GM23338 (cell line): Measurements from ENCODE around the gene FLT3. TPM values are rescaled to one million over a fixed set of nuclear protein-coding genes. Genes with fewer than 3 reads are reported as not detected.

Experiments
- ATAC-seq: fragments of 200-7000 bp; cut with Tn5 transposase; 3 replicates; pipeline ENCODE4 v1.9.1; 2020
- DNase-seq: peaks from one replicate; pipeline ENCODE4 v3.0.0-alpha.2; 2015; ENCODE audit warnings: low spot score
- H2AFZ ChIP-seq: fragments of 200-600 bp; sonication (generic); 2 replicates; pipeline ENCODE4 v1.8.0; 2016; ENCODE audit warnings: antibody characterized with exemption, mild to moderate bottlenecking, moderate library complexity
- H3F3A ChIP-seq: fragments of 200-600 bp; sonication (generic); replicated peaks from 2 replicates; pipeline ENCODE4 v1.8.0; 2017; ENCODE audit warnings: antibody characterized with exemption, mixed run types, low read depth
- H3K27ac ChIP-seq: fragments of 200-600 bp; sonication (generic); 2 replicates; pipeline ENCODE4 v1.6.1; 2016; ENCODE audit warnings: low read depth
- H3K27me3 ChIP-seq: fragments of 200-600 bp; sonication (generic); 2 replicates; pipeline ENCODE4 v1.8.0; 2016; ENCODE audit warnings: mild to moderate bottlenecking, mixed run types, moderate library complexity; ENCODE audit not compliant: insufficient read depth
- H3K36me3 ChIP-seq: fragments of 200-600 bp; sonication (generic); 2 replicates; pipeline ENCODE4 v1.8.0; 2016; ENCODE audit warnings: mild to moderate bottlenecking; ENCODE audit not compliant: insufficient read depth
- H3K4me1 ChIP-seq: fragments of 200-600 bp; sonication (generic); 2 replicates; pipeline ENCODE4 v1.8.0; 2016; ENCODE audit warnings: mild to moderate bottlenecking, moderate library complexity; ENCODE audit not compliant: insufficient read depth
- H3K4me2 ChIP-seq: fragments of 200-600 bp; sonication (generic); 2 replicates; pipeline ENCODE4 v1.7.1; 2017; ENCODE audit warnings: mixed run types
- H3K4me3 ChIP-seq: fragments of 200-600 bp; sonication (generic); 2 replicates; pipeline ENCODE4 v1.6.1; 2016; ENCODE audit warnings: mixed run types
- H3K79me2 ChIP-seq: fragments of 200-600 bp; sonication (generic); replicated peaks from 2 replicates; pipeline ENCODE4 v1.8.0; 2017; ENCODE audit warnings: mild to moderate bottlenecking; ENCODE audit not compliant: insufficient read depth
- H3K9me2 ChIP-seq: fragments of 200-600 bp; sonication (generic); 2 replicates; pipeline ENCODE4 v1.8.0; 2017; ENCODE audit not compliant: insufficient read depth
- H4K20me1 ChIP-seq: fragments of 200-600 bp; sonication (generic); replicated peaks from 2 replicates; pipeline ENCODE4 v1.8.0; 2017; ENCODE audit warnings: mild to moderate bottlenecking; ENCODE audit not compliant: insufficient read depth
- H3K27ac Mint-ChIP-seq: 2 replicates; pipeline ENCODE4 v1.8.0; 2020; ENCODE audit warnings: inconsistent platforms, mild to moderate bottlenecking, moderate library complexity, mixed read lengths
- H3K27me3 Mint-ChIP-seq: 3 replicates; pipeline ENCODE4 v1.8.0; 2022; ENCODE audit warnings: low read depth, mild to moderate bottlenecking, moderate library complexity, mixed read lengths, inconsistent platforms; ENCODE audit not compliant: insufficient read depth, poor library complexity
- H3K36me3 Mint-ChIP-seq: 3 replicates; pipeline ENCODE4 v1.8.0; 2021; ENCODE audit warnings: low read depth, mild to moderate bottlenecking, inconsistent platforms, moderate library complexity, mixed read lengths
- H3K4me1 Mint-ChIP-seq: 3 replicates; pipeline ENCODE4 v1.8.0; 2020; ENCODE audit warnings: mild to moderate bottlenecking, inconsistent platforms, mixed read lengths
- H3K4me3 Mint-ChIP-seq: 3 replicates; pipeline ENCODE4 v1.8.0; 2021; ENCODE audit warnings: moderate library complexity, mild to moderate bottlenecking, inconsistent platforms, mixed read lengths
- H3K9me3 Mint-ChIP-seq: 3 replicates; pipeline ENCODE4 v1.8.0; 2020; ENCODE audit warnings: moderate library complexity, mild to moderate bottlenecking, inconsistent platforms, mixed read lengths
- CREB1 ChIP-seq: fragments of 250-450 bp; sonication (Bioruptor Pico); IDR thresholded peaks from 2 replicates; pipeline ENCODE4 v1.5.0; 2020; ENCODE audit warnings: low read depth, mild to moderate bottlenecking, moderate library complexity
- EZH2 ChIP-seq: fragments of 200-600 bp; sonication (generic); IDR thresholded peaks from one replicate; pipeline ENCODE4 v1.8.0; 2017; ENCODE audit warnings: antibody characterized with exemption, mild to moderate bottlenecking, low read depth; ENCODE audit not compliant: unreplicated experiment
- EZH2phosphoT487 ChIP-seq: fragments of 200-600 bp; sonication (generic); IDR thresholded peaks from one replicate; pipeline ENCODE4 v1.8.1; 2018; ENCODE audit warnings: antibody characterized with exemption; ENCODE audit not compliant: unreplicated experiment
- JUNB ChIP-seq: IDR thresholded peaks from one replicate; pipeline ENCODE4 v1.6.1; 2016; ENCODE audit warnings: antibody characterized with exemption; ENCODE audit not compliant: unreplicated experiment
- NANOG ChIP-seq: IDR thresholded peaks from 2 replicates; pipeline ENCODE4 v1.6.1; 2016; ENCODE audit warnings: antibody characterized with exemption, borderline replicate concordance
- POLR2AphosphoS5 ChIP-seq: IDR thresholded peaks from 2 replicates; pipeline ENCODE4 v1.6.1; 2016; ENCODE audit warnings: antibody characterized with exemption, low read depth
- STAT1 ChIP-seq: IDR thresholded peaks from one replicate; pipeline ENCODE4 v1.6.1; 2016; ENCODE audit warnings: antibody characterized with exemption; ENCODE audit not compliant: unreplicated experiment
- ZNF114 ChIP-seq: fragments of 250-450 bp; sonication (Bioruptor Pico); IDR thresholded peaks from 2 replicates; pipeline ENCODE4 v1.5.0; 2020; ENCODE audit warnings: mild to moderate bottlenecking, moderate library complexity
- ZNF331 ChIP-seq: fragments of 250-450 bp; sonication (Bioruptor Pico); IDR thresholded peaks from 2 replicates; pipeline ENCODE4 v1.5.0; 2020; ENCODE audit warnings: low read depth, mild to moderate bottlenecking, moderate library complexity
- polyA plus RNA-seq: library from polyadenylated mRNA; unstranded; fragments of >200 nt; fragmentation: Nextera tagmentation; extraction: Ambion mirVana; gene quantifications from 2 replicates; pipeline ENCODE4 v1.2.1, GENCODE V29; 2016
- total RNA-seq: library from RNA; depleted of rRNA; stranded (reverse); fragments of >200 nt; shearing (Covaris generic); gene quantifications from 2 replicates; pipeline ENCODE4 v1.2.3, GENCODE V29; 2014
- TF ChIP-seq, protein P1 (sequence below): IDR thresholded peaks from 2 replicates; pipeline ENCODE4 v1.6.1; 2016; ENCODE audit warnings: antibody characterized with exemption
- TF ChIP-seq, protein P2 (sequence below): fragments of 250-450 bp; sonication (Bioruptor Pico); IDR thresholded peaks from 2 replicates; pipeline ENCODE4 v1.5.0; 2020; ENCODE audit warnings: mild to moderate bottlenecking, moderate library complexity
- TF ChIP-seq, protein P3 (sequence below): IDR thresholded peaks from one replicate; pipeline ENCODE4 v1.6.1; 2018; ENCODE audit warnings: antibody characterized with exemption; ENCODE audit not compliant: unreplicated experiment
- TF ChIP-seq, protein P4 (sequence below), 2 experiments: fragments of 200-600 bp in 1 of 2; sonication (generic) in 1 of 2; conservative IDR thresholded peaks; 2 replicates each; pipeline versions ENCODE4 v1.5.1 to v1.6.1; 2016 to 2017; ENCODE audit warnings: antibody characterized with exemption in 2 of 2, low read depth in 2 of 2, mild to moderate bottlenecking in 2 of 2, moderate library complexity in 1 of 2

FLT3 gene
- total and polyA plus RNA-seq, 2 experiments from 2014 or later, result 0.17 to 0.44 TPM

- Histone ChIP-seq H4K20me1 (no peaks in the 10 kb centered on the region), H3K9me2 (no peaks in the 10 kb centered on the region), H3K36me3 (no peaks in the 10 kb centered on the region), H3K79me2 (no peaks in the 10 kb centered on the region), H3K4me1 (peaks cover 21% of the 10 kb centered on the region), H3K27ac (no peak overlapping the region), H3K27me3 (no peaks in the 10 kb centered on the region), H3K4me3 (no peak overlapping the region), H3F3A (no peaks in the 10 kb centered on the region), H3K4me2 (no peak overlapping the region), H2AFZ (no peak overlapping the region)
- Mint-ChIP-seq H3K9me3 (no peaks in the 10 kb centered on the region), H3K4me3 (no peak overlapping the region), H3K27me3 (peaks cover 5% of the 10 kb centered on the region), H3K27ac (no peak overlapping the region), H3K4me1 (peaks cover 21% of the 10 kb centered on the region), H3K36me3 (no peaks in the 10 kb centered on the region)
- ATAC-seq (no peak), DNase-seq (no peak)
- TF ChIP-seq, protein P1, sequence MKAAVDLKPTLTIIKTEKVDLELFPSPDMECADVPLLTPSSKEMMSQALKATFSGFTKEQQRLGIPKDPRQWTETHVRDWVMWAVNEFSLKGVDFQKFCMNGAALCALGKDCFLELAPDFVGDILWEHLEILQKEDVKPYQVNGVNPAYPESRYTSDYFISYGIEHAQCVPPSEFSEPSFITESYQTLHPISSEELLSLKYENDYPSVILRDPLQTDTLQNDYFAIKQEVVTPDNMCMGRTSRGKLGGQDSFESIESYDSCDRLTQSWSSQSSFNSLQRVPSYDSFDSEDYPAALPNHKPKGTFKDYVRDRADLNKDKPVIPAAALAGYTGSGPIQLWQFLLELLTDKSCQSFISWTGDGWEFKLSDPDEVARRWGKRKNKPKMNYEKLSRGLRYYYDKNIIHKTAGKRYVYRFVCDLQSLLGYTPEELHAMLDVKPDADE, result no peak
- TF ChIP-seq EZH2 (no peak), CREB1 (CRISPR knock-in tag) (no peak), STAT1 (no peak), ZNF331 (CRISPR knock-in tag) (no peak), EZH2phosphoT487 (no peak), NANOG (no peak), POLR2AphosphoS5 (no peak), ZNF114 (CRISPR knock-in tag) (no peak), JUNB (no peak)
- TF ChIP-seq, protein P2, sequence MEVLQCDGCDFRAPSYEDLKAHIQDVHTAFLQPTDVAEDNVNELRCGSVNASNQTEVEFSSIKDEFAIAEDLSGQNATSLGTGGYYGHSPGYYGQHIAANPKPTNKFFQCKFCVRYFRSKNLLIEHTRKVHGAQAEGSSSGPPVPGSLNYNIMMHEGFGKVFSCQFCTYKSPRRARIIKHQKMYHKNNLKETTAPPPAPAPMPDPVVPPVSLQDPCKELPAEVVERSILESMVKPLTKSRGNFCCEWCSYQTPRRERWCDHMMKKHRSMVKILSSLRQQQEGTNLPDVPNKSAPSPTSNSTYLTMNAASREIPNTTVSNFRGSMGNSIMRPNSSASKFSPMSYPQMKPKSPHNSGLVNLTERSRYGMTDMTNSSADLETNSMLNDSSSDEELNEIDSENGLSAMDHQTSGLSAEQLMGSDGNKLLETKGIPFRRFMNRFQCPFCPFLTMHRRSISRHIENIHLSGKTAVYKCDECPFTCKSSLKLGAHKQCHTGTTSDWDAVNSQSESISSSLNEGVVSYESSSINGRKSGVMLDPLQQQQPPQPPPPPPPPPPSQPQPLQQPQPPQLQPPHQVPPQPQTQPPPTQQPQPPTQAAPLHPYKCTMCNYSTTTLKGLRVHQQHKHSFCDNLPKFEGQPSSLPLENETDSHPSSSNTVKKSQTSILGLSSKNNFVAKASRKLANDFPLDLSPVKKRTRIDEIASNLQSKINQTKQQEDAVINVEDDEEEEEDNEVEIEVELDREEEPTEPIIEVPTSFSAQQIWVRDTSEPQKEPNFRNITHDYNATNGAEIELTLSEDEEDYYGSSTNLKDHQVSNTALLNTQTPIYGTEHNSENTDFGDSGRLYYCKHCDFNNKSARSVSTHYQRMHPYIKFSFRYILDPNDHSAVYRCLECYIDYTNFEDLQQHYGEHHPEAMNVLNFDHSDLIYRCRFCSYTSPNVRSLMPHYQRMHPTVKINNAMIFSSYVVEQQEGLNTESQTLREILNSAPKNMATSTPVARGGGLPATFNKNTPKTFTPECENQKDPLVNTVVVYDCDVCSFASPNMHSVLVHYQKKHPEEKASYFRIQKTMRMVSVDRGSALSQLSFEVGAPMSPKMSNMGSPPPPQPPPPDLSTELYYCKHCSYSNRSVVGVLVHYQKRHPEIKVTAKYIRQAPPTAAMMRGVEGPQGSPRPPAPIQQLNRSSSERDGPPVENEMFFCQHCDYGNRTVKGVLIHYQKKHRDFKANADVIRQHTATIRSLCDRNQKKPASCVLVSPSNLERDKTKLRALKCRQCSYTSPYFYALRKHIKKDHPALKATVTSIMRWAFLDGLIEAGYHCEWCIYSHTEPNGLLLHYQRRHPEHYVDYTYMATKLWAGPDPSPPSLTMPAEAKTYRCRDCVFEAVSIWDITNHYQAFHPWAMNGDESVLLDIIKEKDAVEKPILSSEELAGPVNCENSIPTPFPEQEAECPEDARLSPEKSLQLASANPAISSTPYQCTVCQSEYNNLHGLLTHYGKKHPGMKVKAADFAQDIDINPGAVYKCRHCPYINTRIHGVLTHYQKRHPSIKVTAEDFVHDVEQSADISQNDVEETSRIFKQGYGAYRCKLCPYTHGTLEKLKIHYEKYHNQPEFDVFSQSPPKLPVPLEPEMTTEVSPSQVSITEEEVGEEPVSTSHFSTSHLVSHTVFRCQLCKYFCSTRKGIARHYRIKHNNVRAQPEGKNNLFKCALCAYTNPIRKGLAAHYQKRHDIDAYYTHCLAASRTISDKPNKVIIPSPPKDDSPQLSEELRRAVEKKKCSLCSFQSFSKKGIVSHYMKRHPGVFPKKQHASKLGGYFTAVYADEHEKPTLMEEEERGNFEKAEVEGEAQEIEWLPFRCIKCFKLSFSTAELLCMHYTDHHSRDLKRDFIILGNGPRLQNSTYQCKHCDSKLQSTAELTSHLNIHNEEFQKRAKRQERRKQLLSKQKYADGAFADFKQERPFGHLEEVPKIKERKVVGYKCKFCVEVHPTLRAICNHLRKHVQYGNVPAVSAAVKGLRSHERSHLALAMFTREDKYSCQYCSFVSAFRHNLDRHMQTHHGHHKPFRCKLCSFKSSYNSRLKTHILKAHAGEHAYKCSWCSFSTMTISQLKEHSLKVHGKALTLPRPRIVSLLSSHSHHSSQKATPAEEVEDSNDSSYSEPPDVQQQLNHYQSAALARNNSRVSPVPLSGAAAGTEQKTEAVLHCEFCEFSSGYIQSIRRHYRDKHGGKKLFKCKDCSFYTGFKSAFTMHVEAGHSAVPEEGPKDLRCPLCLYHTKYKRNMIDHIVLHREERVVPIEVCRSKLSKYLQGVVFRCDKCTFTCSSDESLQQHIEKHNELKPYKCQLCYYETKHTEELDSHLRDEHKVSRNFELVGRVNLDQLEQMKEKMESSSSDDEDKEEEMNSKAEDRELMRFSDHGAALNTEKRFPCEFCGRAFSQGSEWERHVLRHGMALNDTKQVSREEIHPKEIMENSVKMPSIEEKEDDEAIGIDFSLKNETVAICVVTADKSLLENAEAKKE (CRISPR knock-in tag), result no peak
- TF ChIP-seq, protein P3, sequence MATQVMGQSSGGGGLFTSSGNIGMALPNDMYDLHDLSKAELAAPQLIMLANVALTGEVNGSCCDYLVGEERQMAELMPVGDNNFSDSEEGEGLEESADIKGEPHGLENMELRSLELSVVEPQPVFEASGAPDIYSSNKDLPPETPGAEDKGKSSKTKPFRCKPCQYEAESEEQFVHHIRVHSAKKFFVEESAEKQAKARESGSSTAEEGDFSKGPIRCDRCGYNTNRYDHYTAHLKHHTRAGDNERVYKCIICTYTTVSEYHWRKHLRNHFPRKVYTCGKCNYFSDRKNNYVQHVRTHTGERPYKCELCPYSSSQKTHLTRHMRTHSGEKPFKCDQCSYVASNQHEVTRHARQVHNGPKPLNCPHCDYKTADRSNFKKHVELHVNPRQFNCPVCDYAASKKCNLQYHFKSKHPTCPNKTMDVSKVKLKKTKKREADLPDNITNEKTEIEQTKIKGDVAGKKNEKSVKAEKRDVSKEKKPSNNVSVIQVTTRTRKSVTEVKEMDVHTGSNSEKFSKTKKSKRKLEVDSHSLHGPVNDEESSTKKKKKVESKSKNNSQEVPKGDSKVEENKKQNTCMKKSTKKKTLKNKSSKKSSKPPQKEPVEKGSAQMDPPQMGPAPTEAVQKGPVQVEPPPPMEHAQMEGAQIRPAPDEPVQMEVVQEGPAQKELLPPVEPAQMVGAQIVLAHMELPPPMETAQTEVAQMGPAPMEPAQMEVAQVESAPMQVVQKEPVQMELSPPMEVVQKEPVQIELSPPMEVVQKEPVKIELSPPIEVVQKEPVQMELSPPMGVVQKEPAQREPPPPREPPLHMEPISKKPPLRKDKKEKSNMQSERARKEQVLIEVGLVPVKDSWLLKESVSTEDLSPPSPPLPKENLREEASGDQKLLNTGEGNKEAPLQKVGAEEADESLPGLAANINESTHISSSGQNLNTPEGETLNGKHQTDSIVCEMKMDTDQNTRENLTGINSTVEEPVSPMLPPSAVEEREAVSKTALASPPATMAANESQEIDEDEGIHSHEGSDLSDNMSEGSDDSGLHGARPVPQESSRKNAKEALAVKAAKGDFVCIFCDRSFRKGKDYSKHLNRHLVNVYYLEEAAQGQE, result no peak
- TF ChIP-seq, protein P4, sequence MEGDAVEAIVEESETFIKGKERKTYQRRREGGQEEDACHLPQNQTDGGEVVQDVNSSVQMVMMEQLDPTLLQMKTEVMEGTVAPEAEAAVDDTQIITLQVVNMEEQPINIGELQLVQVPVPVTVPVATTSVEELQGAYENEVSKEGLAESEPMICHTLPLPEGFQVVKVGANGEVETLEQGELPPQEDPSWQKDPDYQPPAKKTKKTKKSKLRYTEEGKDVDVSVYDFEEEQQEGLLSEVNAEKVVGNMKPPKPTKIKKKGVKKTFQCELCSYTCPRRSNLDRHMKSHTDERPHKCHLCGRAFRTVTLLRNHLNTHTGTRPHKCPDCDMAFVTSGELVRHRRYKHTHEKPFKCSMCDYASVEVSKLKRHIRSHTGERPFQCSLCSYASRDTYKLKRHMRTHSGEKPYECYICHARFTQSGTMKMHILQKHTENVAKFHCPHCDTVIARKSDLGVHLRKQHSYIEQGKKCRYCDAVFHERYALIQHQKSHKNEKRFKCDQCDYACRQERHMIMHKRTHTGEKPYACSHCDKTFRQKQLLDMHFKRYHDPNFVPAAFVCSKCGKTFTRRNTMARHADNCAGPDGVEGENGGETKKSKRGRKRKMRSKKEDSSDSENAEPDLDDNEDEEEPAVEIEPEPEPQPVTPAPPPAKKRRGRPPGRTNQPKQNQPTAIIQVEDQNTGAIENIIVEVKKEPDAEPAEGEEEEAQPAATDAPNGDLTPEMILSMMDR (conservative IDR thresholded peaks at IDR 0.05; ENCODE audit: low read depth in 2 of 2), result no peak
Observed at GRCh38 chr13:28045861-28046260, 54.5 kb downstream of the FLT3 start.
